Measurements from ENCODE around the gene MPZL3. TPM values are rescaled to one million over a fixed set of nuclear protein-coding genes. Genes with fewer than 3 reads are reported as not detected.

Gene MPZL3
- total RNA-seq, 1 donor from 2014 or later: 7.4 TPM

DNA sequence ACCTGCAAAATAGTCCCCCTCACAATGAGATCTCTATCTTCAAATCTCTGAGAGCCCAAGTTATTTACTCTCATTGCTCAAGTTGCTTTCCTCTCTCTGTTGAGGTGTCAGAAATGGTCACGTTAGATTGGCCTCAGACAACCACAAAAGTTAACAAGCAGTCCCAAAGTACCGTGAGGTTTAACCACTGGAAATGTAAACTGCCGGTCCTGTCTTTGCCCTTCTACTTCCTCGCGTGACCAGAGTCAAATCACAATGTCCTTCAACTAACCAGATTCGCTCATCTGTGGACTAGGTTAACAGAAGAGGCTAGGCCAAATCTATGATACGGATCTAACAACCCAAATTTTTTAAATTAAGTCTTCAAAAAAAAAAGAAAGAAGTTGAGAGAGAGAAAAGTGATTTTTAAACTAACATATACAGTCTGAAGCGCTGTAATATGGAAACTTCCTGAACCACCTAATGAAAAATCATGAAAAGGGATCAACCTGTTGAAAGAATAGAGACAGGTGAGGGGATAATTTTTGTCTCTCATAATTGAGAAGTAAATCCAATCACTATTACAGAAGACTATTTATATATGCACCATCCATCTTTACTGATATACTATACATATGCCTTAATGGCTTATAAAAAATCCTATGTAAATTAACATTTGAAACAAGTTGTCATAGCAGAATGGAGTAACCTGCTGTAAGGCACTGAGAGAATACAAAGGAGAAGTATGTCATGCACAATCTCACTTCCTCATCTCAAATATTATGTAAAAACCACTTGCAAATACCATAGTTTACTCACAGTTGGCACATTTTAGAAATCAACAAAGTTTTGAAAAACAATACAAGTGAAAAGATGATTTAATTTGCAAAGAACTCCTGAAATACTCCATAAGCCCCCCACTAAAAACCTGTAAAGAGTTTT is 24.0 kb downstream of the MPZL3 start:
- no peak for DNase-seq (ENCODE audit: low read depth)
- H3K4me3 ChIP-seq (ENCODE audit: low read depth, low read length): no peak overlapping the region
- TF ChIP-seq, protein P1, sequence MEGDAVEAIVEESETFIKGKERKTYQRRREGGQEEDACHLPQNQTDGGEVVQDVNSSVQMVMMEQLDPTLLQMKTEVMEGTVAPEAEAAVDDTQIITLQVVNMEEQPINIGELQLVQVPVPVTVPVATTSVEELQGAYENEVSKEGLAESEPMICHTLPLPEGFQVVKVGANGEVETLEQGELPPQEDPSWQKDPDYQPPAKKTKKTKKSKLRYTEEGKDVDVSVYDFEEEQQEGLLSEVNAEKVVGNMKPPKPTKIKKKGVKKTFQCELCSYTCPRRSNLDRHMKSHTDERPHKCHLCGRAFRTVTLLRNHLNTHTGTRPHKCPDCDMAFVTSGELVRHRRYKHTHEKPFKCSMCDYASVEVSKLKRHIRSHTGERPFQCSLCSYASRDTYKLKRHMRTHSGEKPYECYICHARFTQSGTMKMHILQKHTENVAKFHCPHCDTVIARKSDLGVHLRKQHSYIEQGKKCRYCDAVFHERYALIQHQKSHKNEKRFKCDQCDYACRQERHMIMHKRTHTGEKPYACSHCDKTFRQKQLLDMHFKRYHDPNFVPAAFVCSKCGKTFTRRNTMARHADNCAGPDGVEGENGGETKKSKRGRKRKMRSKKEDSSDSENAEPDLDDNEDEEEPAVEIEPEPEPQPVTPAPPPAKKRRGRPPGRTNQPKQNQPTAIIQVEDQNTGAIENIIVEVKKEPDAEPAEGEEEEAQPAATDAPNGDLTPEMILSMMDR (conservative IDR thresholded peaks at IDR 0.05; ENCODE audit: low read depth, low read length): no peak

DNA sequence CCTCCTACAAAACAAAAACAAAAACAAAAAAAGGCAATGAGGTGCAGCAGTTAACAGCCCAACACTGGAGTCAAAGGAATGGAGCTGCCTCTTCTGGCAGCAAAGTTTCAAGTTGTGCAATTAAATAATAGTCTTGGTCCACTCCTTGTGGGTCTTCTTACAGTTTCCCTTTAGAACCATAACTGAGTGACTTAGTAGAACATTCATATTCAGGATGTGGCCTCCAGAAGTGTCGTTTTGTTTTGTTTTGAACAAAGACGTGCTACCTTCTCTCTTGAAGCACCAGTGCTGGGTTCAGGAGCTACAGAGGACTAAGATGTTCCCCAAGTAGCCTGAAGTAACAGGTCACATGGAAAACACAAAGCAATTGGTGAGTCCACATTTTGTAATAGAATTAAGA is 25.4 kb downstream of the MPZL3 start:
- DNase-seq (ENCODE audit: low read depth): no peak
- TF ChIP-seq, protein P1 (conservative IDR thresholded peaks at IDR 0.05; ENCODE audit: low read depth, low read length): no peak
- H3K4me3 ChIP-seq (ENCODE audit: low read depth, low read length): no peak overlapping the region

DNA sequence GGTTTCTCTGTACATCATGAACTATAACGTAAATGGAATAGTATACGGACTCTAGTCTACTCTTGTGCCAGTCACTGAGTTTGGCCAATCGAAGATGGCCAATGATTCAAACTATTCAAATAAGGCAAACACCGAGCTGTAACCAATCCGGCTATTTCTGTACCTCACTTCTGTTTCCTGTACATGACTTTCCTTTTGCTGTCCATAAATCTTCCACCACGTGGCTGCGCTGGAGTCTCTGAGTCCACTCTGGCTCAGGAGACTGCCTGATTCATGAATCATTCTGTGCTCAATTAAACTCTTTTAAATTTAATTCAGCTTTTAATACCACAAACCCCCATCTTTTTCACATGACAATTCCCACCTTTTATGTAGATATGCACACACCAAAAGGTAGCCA is 25.9 kb downstream of the MPZL3 start:
- DNase-seq (ENCODE audit: low read depth): no peak
- TF ChIP-seq, protein P1 (conservative IDR thresholded peaks at IDR 0.05; ENCODE audit: low read depth, low read length): no peak
- H3K4me3 ChIP-seq (ENCODE audit: low read depth, low read length): no peak overlapping the region

DNA sequence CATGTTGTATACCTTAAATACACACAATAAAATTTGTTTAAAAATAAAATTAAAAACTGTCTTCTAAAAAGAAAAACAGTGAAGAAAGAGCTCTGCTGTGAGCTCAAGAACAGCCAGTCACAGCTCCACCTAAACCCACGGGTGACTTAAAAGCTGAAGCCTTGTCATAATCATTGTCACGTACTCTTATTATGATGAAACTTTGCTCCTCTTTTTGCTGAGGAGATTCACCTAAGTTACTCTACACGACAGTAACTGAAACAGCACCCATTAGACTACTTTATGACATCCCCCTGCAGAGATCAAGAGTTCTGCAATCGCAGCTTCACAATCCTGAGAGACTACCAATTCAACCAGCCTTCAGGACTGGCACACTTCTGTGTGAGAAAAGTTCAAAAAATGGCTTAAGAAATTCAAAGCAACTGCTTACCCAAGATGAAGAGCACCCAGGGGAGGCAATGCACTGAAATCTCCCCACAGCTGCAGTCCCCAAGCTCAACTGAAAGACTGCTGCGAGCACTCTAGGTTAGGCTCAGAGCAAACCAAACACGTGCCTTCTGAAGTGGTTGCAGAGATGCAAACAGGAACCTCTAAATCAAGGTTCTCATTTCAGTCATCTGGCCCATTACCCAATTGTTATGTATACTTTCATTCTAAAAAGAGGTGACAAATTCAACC is 27.5 kb downstream of the MPZL3 start, which contains the start of gene JAML:
JAML (minus strand) TSS at position 501 of the 678 bp plus-strand sequence. CDS start 10,145 bp downstream, outside the sequence.
- DNase-seq (ENCODE audit: low read depth): no peak

DNA sequence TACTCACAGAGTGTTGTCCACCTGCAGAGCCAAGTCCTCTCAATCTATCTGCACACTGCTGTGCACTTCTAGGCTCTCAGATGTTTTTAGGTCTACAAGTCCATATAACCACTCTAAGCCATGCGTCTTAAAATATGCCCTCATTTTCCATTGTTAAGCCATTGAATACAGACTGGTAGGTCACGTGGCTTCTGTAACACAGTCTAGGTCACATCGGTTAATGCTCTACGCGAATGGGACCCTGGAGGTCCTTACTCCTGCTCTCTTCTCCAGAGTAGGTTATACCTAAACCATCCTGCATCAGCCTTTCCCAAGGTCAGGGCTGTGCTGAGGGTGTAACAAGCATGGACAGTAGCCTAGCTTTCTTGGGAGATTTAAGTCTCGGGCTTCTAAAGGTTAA is 28.2 kb downstream of the MPZL3 start:
- DNase-seq (ENCODE audit: low read depth): no peak
- TF ChIP-seq, protein P1 (conservative IDR thresholded peaks at IDR 0.05; ENCODE audit: low read depth, low read length): no peak
- H3K4me3 ChIP-seq (ENCODE audit: low read depth, low read length): no peak overlapping the region

More for the DNA sequence above, 27.5 kb downstream of the MPZL3 start, which contains the start of gene JAML:
- TF ChIP-seq, protein P1 (conservative IDR thresholded peaks at IDR 0.05; ENCODE audit: low read depth, low read length): no peak
- H3K4me3 ChIP-seq (ENCODE audit: low read depth, low read length): no peak within 1 kb of the TSS

DNA sequence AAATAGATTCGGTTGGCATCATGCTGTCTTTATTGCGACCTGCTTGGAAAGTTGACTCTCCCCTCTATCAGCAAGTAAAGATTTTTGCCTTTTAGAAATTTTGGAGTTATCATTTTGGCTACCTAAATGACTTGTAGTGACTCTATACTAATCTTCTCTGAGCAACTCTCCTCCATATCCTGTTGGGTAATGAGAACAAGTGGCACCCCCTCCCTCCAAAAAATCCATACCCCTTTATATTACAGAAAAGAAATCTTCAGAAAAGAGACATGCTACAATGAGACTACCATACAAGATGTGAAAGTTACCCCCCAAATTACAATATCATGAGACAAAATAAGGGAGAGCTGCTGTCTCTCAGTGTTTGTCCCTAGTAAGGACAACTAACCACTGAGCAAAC is 28.6 kb downstream of the MPZL3 start:
- TF ChIP-seq, protein P1 (conservative IDR thresholded peaks at IDR 0.05; ENCODE audit: low read depth, low read length): no peak
- no peak overlapping the region for H3K4me3 ChIP-seq (ENCODE audit: low read depth, low read length)

More for the DNA sequence above, 28.6 kb downstream of the MPZL3 start:
- no peak for DNase-seq (ENCODE audit: low read depth)
